HG03108 (cell line): Measurements from ENCODE around the gene PAPPA.
A peak's percentile ranks its signal among the peaks of the same experiment; 100 is the strongest.

Experiments used
- ATAC-seq: cut with Tn5 transposase; IDR thresholded peaks from one replicate; pipeline ENCODE4 v1.9.1; 2021; ENCODE audit warnings: moderate library complexity; ENCODE audit not compliant: unreplicated experiment

Gene PAPPA

GRCh38 chr9:116450378-116451139, 297.0 kb downstream of the PAPPA start:
- peak; percentile 87 for ATAC-seq

GRCh38 chr9:116451500-116452115, 298.0 kb downstream of the PAPPA start:
- ATAC-seq, result no peak
